ENCODE data around the gene CMKLR1.

Gene CMKLR1

DNA sequence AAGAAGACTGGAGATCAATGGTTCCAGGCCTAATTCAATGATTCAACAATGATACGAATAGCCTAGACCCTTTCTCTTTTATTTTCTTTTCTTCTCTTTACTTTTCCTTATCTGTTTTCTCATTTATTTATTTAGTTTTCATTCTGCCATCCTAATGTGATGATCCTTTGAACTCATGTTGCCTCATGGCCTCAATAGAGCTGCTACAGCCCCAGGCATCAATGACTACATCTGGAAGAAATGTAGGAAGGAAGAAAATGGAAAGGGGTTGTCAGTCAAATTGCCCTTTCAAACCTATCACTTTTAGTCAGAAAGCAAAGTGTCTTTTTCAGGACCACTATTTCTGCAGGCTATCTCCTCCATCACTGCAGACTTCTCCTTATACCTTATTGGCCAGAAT is 69.9 kb downstream of the CMKLR1 start:
- in situ Hi-C loops (cut with MboI; ENCODE audit: low sequenced_read_pairs), result no loop called here

DNA sequence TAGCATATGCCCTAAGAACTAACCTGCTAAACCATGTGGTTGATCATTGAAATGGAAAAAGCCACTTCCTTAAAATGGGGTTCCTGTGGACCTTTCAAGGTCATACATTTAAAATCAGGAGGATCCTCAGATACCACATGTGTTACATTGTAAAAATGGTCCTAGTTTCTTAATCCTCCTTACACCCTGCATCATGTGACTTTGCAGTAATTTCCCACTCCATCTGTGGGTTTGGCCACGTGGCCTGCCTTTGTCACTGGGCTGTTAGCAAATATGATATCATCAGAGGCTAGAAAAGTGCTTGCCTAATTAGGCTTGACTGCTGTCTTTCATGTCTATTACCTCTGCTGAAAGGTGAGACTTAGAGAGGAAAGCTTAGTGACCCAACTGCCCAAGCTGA is 70.7 kb downstream of the CMKLR1 start:
- in situ Hi-C loops (cut with MboI; ENCODE audit: low sequenced_read_pairs), result no loop called here

DNA sequence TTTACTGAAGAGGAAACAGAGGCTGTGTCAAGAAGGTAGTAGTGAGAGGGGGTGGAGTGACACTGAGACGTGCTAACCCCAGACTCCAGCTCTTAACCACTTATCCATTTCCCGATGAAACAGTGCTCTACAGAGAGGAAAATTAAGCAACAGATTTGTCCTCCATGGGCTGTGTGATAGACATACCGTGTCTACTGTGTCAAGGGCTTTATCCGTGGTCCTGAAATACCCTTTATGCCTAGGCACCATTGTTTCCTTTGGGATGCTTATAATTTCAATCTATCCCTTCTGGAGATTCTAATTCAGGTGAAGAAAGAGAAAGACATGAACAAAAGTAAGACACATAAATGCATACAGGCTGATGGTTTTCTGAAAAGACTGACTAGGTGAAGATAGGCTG is 71.7 kb downstream of the CMKLR1 start:
- in situ Hi-C loops (cut with MboI; ENCODE audit: low sequenced_read_pairs), result no loop called here

DNA sequence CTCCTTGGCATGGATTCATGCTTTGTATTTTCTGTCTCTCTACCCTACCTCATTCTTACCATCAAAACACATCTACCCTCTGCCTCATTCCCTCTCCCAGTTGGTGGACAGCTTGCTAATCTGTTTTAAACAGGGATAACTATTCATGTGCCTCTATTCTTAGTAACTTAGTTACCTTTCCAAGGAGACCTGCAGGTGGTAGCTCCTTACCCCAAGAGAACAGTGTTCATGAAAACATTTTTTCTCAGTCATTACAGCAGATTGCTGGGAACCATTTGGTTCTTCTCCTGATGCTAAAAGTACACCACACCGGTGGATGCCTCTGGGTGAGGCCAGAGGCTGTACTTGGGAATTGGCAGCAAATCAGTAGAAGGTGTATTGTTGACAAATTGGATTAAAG is 73.0 kb downstream of the CMKLR1 start:
- in situ Hi-C loops (cut with MboI; ENCODE audit: low sequenced_read_pairs), result no loop called here

DNA sequence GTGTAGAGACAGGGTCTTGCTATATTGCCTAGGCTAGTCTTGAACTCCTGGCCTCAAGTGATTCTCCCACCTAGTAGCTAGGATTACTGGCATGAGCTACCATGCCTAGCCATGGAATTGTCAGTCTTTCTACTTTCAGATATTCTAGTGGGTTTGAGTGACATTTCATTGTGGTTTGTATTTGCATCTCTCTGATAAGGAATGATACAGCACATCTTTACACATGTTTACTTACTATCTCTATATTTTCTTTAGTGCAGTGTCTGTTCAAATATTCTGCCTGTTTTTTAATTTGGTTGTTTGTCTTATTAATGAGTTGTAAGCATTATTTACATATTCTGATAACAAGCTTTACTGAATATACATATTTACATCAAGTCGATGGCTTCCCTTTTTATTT is 73.6 kb downstream of the CMKLR1 start:
- in situ Hi-C loops (cut with MboI; ENCODE audit: low sequenced_read_pairs), result no loop called here

DNA sequence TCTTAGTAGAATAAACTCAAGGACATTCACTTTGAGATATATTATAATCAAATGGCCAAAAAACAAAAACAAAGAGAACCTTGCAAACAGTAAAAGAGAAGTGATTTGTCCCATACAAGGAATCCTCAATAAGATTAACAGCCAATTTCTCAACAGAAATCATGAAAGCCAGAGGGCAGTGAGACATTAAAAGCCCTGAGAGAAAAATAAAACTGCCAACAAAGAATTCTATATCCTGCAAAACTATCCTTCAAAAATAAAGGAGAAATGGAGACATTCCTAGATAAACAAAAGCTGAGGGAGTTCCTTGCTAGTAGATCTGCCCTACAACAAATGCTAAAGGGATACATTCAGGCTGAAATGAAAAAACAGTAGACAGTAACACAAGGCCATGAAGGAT is 78.1 kb downstream of the CMKLR1 start:
- in situ Hi-C loops (cut with MboI; ENCODE audit: low sequenced_read_pairs), result no loop called here

DNA sequence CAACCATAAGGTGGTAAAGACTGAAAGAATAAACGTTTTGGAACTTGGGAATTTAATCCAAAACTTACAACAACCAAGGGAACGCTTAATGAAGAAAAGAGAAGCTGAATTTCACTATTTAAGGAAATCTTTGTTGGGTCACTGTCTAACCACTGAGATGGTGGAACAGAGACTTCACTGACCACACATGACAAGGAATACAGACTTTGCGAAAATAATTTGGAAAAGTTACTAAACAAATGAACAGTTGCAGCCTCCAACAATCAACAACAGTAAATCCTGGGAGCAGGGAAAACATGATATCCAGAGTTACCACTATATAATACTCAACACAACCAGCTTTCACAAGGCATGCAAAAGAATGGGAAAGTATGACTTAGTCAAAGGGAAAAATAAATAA is 79.1 kb downstream of the CMKLR1 start:
- in situ Hi-C loops (cut with MboI; ENCODE audit: low sequenced_read_pairs), result no loop called here

DNA sequence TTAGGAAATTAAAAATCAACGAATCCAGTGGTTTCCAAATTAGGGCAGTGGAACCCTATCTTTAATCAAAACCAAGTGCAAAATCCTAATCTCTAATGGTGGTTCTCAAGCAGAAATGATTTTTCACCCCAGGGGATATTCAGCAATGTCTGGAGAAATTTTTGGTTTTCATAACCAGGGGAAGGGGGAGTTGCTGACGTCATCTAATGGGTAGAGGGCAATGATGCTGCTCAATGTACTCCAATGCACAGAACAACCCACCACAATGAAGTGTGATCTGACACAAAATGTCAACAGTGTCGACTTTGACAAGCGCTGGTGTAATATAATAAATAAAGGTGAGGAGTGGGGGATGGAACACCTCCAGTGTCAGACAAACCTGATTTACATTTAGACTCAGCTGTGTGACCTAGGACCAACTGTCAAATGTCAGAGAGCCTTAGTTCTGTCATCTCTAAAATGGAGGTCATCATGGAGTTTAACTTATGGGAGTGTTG is 81.5 kb downstream of the CMKLR1 start:
- in situ Hi-C loops (cut with MboI; ENCODE audit: low sequenced_read_pairs), result no loop called here

DNA sequence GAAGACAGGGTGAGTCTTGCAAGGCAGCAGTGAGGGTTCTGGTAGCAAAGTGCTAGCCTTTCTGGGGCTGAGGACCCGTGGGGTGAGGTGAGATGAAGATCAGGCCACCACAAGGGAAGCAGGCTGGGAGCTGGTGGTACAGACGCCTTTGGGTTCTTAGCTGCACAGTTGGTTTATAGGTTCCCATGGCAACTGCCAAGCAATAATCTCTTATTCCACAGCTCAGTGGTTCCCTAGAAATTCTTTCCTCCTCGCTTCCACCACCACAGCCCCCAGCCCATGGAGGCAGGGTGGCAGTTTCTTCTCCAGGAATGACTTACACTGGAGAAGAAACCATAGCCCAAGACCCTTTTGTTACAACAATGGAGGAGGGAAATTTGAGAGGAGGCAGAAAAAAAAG is 82.1 kb downstream of the CMKLR1 start:
- in situ Hi-C loops (cut with MboI; ENCODE audit: low sequenced_read_pairs), result no loop called here

DNA sequence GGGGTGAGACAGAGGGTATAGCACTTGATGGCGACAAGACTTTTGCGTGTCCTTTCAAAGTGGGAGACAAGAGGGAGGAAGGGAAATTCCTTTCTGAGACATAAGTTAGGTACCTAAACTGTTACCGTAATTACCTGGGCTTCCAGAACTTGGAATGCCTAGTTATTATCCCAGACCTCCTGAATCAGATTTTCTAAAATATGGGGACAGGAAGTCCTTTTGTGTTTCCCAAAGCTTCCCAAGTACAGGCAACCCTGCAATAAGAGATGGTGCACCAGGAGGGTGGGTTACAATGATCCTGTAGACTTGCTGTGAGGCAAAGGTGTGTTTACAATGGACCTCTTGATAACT is 83.9 kb downstream of the CMKLR1 start:
- in situ Hi-C loops (cut with MboI; ENCODE audit: low sequenced_read_pairs), result no loop called here

DNA sequence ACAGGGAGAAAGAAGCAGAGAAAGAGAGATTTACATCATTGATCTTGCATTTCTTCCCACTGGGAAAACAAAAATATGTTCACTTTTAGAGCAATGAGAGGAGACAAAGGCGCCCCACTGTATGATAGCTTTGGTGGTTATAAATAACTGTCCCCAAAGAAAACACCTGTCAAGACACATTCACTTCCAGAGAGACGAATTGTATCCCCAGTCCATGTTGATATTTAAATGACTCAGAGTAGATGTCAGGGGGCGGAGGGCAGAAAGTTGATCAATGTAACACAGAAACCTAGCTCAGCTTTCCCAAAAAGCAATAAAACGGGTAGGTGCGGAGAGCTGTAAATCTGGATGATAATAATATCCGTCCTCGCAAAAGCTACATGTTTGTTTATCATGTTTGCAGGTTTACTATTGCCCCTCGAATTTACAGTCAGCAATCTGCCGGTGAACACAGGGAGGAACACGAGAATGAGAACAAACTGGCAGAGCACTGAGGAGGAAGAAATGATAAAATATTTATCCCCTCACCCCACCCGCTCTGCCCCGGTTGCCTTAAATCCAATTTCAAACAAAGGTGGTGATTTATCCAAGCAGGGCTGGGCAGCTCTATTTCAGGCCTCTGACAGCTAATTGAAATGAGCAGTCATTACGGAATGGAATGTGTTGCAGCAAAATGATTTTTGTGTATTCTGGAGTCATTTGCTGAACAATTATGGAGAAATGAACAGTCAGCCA is 84.4 kb downstream of the CMKLR1 start:
- in situ Hi-C loops (cut with MboI; ENCODE audit: low sequenced_read_pairs), result no loop called here

DNA sequence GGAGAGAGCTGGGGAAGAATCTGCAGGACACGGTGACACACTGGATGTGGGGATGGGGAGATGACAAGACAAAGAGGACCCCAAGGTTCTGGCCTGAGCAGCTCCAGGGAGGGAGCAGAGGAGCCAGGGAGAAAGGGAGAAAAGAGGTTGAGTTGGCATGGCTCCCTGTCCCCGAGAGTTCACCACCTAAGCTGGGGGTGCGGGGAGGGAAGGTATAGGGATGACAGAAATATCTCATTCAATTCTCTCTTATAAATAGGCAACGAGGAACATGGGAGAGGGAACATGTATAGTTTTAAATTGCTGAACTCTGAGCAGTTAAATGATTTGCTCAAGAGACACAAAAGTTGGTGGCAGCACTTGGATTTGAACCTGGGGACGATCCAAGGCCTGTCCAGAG is 85.1 kb downstream of the CMKLR1 start:
- in situ Hi-C loops (cut with MboI; ENCODE audit: low sequenced_read_pairs), result no loop called here

DNA sequence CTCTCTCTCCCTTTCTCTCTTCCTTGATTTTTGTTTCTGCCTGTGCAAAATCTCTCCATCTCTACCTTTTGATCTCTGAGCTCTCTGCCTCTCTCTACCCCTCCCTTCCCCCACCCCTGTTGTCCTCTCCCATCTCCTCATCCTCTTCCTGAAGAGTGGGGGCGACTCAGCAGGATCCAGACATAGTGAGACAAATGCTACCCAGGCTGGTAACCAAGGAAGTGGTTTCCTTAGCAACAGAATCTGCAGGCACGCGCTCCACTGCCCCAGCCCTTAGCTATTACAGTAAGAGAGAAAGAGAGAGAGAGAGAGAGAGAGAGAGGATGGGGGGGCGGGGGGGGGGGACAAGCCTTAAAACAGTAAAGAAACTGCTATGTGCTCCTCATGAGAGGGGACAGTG is 85.6 kb downstream of the CMKLR1 start:
- in situ Hi-C loops (cut with MboI; ENCODE audit: low sequenced_read_pairs), result no loop called here

DNA sequence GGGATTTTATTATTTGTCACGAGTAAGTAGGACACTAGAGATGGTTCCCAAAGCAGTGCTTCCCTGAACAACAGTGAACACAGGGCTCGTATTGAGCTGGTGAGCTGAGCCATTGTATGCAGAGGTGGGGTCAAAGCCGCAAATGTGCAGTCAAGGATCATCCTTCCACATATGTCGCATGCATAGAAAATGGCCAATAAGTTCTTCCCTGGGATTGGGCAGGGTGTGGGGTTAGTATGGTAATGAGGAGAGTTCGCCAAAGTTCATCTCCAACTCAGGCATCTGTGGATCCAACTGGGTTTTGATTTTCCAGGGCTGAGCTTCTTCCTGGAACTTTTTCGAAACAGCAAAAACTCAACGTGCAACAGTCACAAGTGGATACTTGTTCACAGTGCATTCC is 86.6 kb downstream of the CMKLR1 start:
- in situ Hi-C loops (cut with MboI; ENCODE audit: low sequenced_read_pairs), result no loop called here

DNA sequence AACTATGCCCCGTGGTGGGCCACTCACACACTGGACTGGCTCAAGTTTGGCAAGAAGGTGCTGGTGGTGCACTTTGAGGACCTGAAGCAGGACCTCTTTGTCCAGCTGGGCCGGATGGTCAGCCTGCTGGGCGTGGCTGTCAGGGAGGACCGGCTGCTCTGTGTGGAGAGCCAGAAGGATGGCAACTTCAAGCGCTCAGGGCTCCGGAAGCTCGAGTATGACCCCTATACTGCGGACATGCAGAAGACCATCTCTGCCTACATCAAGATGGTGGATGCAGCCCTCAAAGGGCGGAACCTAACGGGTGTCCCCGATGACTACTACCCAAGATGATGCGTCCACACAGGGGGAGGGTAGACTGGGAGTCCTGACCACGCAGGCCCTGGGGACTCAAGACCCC is 91.1 kb downstream of the CMKLR1 start:
- in situ Hi-C loops (cut with MboI; ENCODE audit: low sequenced_read_pairs), result no loop called here

DNA sequence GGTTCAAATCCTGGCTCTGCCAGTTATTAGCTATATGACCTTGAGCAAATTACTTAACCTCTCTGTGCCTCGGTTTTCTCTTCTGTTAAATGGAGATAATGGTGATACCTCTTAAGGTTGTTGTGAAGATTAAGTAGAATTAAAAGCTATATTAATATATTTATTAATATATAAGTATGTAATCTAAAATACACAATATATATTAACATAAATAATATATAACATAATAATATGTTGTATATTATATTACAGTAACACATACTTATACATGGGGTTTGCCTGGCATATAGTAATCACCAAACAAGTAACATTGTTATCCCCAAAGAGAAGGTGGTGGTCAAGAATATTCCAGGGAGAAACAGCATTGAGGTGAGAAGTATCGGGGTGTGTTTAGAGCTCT is 92.0 kb downstream of the CMKLR1 start:
- in situ Hi-C loops (cut with MboI; ENCODE audit: low sequenced_read_pairs), result no loop called here

DNA sequence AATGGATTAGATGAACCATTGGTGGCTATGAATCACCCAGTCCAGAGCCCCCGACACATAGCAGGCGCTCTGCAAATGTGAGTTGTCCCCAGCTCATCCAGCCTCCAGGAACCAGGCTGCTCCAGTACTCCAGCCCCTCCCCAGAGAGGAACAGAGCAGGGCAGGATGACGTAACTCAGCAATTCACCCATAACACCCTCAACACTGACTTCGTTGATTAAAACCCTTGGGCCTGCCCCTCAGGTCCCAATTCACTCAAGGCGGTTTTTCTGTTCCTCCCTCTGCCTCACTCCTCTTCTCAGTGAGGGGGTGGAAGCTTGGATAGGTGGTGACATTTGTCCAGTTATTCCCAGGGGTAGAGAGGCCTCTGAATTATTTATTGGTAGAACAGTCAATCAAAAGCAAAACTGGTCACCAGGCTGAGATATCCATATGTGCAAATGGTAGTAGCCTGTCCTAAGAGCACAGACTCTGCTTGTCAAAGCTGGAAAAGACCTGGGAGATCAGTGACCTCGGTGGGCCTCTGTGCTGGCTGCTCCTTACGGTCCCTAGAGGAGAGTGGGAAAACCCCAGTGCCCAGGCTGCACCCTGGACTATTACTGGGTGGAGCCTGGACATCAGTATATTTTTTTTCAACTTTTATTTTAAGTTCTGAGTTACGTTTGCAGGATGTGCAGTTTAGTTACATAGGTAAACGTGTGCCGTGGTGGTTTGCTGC is 97.0 kb downstream of the CMKLR1 start:
- in situ Hi-C loops (cut with MboI; ENCODE audit: low sequenced_read_pairs), result no loop called here

DNA sequence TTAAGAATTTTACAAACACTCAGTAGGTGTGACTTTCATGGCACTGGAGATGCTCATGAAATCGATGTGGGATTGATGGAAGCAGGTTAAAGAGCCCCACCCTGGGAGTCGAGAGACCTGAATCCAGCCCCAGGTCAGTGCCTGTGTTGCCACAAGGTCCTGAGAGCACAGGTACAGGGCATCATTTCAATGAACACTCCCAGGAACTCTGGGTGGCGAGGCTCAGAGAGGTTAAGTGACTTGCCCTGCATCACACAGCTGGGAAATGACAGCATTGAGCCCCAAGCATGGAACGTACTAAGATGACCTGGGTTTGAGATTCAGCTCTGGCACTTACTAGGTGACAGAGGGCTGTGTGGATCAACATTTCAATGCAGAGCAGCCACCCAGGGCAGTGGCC is 98.2 kb downstream of the CMKLR1 start:
- in situ Hi-C loops (cut with MboI; ENCODE audit: low sequenced_read_pairs), result no loop called here

DNA sequence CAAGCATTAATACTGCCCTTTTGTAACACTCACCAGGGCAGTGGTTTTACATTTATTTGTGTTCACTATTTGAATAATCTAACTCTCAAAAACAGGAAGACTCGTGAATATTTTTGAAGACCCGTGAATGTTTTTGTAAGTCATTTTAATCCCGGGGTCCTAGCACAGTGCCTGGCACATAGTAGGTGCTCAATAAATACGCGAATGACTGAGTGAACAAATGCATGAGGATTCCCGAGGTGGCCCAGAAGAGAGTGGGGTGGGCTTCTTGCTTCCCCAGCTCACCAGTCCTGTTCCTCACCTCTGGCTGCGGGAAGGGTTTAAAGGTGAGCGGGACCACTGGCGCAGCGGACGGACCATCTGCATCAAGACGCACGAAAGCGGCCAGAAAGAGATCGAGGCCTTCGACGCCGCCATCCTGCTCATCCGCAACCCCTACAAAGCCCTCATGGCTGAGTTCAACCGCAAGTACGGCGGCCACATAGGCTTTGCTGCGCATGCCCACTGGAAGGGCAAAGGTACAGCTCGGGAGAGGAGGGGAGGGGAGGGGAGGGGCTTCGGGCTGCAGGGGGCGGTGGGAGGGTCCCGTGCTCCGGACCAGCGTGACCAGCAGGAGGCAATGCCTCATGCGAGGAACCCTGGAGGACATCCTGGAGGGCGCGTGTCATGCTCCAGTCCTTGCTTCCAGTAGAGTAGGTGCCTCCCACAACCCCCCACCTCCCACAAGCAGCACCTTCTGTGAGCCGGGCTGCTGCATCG is 98.9 kb downstream of the CMKLR1 start:
- in situ Hi-C loops (cut with MboI; ENCODE audit: low sequenced_read_pairs), result no loop called here

DNA sequence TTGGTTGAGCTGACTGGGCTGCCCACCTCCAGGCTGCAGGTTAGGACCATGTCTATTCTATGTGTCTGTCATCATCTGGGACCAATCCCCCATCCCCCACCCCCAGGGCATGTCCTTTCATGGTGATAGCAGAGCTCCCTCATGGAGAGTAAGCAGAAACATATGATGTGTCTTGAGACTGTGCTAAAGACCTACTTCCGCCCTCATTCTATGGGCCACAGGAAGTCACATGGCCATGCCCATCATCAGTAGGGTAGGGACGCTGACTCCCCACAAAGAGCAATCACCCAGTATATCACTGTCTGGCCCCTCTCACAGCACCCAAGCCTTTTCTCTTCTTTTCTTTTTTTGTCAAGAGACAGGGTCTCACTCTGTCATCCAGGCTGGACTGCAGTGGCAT is 99.7 kb downstream of the CMKLR1 start:
- in situ Hi-C loops (cut with MboI; ENCODE audit: low sequenced_read_pairs), result no loop called here

DNA sequence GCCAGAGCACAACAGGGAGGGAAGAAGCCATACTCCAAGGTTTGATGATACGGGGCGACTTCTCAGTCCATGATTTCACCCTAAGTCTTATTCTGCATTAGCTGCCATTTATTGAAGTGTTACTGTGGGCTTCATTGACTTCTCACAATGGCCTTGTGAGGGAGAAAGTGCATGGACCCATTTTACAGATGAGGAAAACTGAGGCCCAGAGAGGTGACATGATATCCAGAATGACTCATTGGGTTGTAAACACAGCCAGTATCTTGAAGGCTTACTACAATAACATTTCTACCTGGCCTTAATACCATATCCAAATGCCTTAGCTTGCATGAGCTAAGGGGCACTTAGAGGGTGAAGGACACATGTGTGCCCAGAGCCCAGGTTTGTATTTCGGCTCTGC is 100.6 kb downstream of the CMKLR1 start:
- in situ Hi-C loops (cut with MboI; ENCODE audit: low sequenced_read_pairs), result no loop called here
